Endometrial microvascular endothelial cells (primary cell): ENCODE measurements around the gene C2orf15. TPM values are rescaled to one million over a fixed set of nuclear protein-coding genes. Genes with fewer than 3 reads are reported as not detected.
"Not testable (repeated sequence)": the region's sequence is repeated elsewhere in the genome, so short reads cannot be mapped to it uniquely, and the experiment has no call there.

ENCODE experiments used
- in situ Hi-C: cut with HindIII; loops from 2 replicates; pipeline ENCODE4 v1.10.0; 2017; ENCODE audit warnings: low sequenced_read_pairs, low pct_unique_long_range_greater_than_20kb; ENCODE audit errors: inconsistent ontology term
- total RNA-seq: library from RNA; depleted of rRNA; stranded (reverse); fragments of >200 nt; gene quantifications from one replicate; pipeline ENCODE4 v1.2.3, GENCODE V29; 2015; ENCODE audit errors: inconsistent ontology term

C2orf15 gene
- total RNA-seq, 1 donor from 2014 or later: 1.1 TPM

GRCh38 chr2:99156891-99157290 lies 15.4 kb downstream of the C2orf15 start:
- in situ Hi-C loops: no loop called here

GRCh38 chr2:99158599-99158998 lies 17.1 kb downstream of the C2orf15 start:
- in situ Hi-C loops: no loop called here

GRCh38 chr2:99159594-99159993 lies 18.1 kb downstream of the C2orf15 start:
- in situ Hi-C loops: no loop called here

- in situ Hi-C loops: no loop called here
Observed at GRCh38 chr2:99166218-99166617, 24.7 kb downstream of the C2orf15 start.

- in situ Hi-C loops: no loop called here
Observed at GRCh38 chr2:99169534-99169933, 28.0 kb downstream of the C2orf15 start.

- in situ Hi-C loops: no loop called here
Observed at GRCh38 chr2:99171377-99172140, 30.1 kb downstream of the C2orf15 start.

GRCh38 chr2:99180755-99181623 lies 39.5 kb downstream of the C2orf15 start, which contains the start of the genes MITD1 and MRPL30:
Gene MITD1, minus strand, starts transcription at chr2:99181058. Its CDS starts 77 bp downstream, at chr2:99180981.
Gene MRPL30, plus strand, starts transcription at chr2:99181184. Its CDS starts 5,020 bp downstream, at chr2:99186204.
- in situ Hi-C loops: no loop called here

- in situ Hi-C loops: no loop called here
Observed at GRCh38 chr2:99181624-99182000, 40.1 kb downstream of the C2orf15 start.

GRCh38 chr2:99183025-99183424 lies 41.5 kb downstream of the C2orf15 start:
- in situ Hi-C loops: no loop called here

GRCh38 chr2:99184811-99185210 lies 43.3 kb downstream of the C2orf15 start:
- in situ Hi-C loops: no loop called here

GRCh38 chr2:99187011-99187410 lies 45.5 kb downstream of the C2orf15 start:
- in situ Hi-C loops: no loop called here

GRCh38 chr2:99188357-99188756 lies 46.9 kb downstream of the C2orf15 start:
- in situ Hi-C loops: no loop called here

- in situ Hi-C loops: no loop called here
Observed at GRCh38 chr2:99190548-99190947, 49.0 kb downstream of the C2orf15 start.

GRCh38 chr2:99192364-99192763 lies 50.9 kb downstream of the C2orf15 start:
- in situ Hi-C loops: not testable (repeated sequence)

- in situ Hi-C loops: no loop called here
Observed at GRCh38 chr2:99198103-99198841, 56.8 kb downstream of the C2orf15 start.

GRCh38 chr2:99200076-99200800 lies 58.7 kb downstream of the C2orf15 start:
- in situ Hi-C loops: no loop called here
